ENCODE measurements around the gene HOXA4.

Gene HOXA4

GRCh38 chr7:27129729-27130539 lies 623 bp downstream of the HOXA4 start:
- Histone ChIP-seq H3K4me2 (ENCODE audit: low read depth, low read length, poor library complexity, severe bottlenecking) (peak overlapping the region; percentile 65), H3F3A (ENCODE audit: insufficient read depth) (peaks cover 7% of the 10 kb centered on the region; the same call in 1 of the 2 replicates), H2AFZ (ENCODE audit: low read depth, low read length, severe bottlenecking) (peak overlapping the region; percentile 74), H3K79me2 (ENCODE audit: insufficient read depth, low read length) (no peaks in the 10 kb centered on the region), H4K20me1 (ENCODE audit: low read depth, low read length) (no peaks in the 10 kb centered on the region), H3K4me3 (ENCODE audit: insufficient read depth, low read length, poor library complexity, severe bottlenecking) (peak overlapping the region; percentile 82), H3K9ac (ENCODE audit: low read length) (peak overlapping the region; percentile 84), H3K27ac (ENCODE audit: low read depth, low read length) (peak overlapping the region; percentile 86), H3K36me3 (ENCODE audit: low read length) (no peaks in the 10 kb centered on the region), H3K9me2 (replicated peaks; ENCODE audit: insufficient read depth, low read length) (no peaks in the 10 kb centered on the region), H3K27me3 (ENCODE audit: low read length) (no peaks in the 10 kb centered on the region), H3K9me3 (ENCODE audit: insufficient read depth, low read length) (no peaks in the 10 kb centered on the region)
- TF ChIP-seq CTCF (IDR thresholded peaks at IDR 0.05; ENCODE audit: insufficient read depth, low read length, poor library complexity, severe bottlenecking) (peak; percentile 58), EZH2phosphoT487 (conservative IDR thresholded peaks at IDR 0.05; ENCODE audit: low read length) (no peak)

DNA sequence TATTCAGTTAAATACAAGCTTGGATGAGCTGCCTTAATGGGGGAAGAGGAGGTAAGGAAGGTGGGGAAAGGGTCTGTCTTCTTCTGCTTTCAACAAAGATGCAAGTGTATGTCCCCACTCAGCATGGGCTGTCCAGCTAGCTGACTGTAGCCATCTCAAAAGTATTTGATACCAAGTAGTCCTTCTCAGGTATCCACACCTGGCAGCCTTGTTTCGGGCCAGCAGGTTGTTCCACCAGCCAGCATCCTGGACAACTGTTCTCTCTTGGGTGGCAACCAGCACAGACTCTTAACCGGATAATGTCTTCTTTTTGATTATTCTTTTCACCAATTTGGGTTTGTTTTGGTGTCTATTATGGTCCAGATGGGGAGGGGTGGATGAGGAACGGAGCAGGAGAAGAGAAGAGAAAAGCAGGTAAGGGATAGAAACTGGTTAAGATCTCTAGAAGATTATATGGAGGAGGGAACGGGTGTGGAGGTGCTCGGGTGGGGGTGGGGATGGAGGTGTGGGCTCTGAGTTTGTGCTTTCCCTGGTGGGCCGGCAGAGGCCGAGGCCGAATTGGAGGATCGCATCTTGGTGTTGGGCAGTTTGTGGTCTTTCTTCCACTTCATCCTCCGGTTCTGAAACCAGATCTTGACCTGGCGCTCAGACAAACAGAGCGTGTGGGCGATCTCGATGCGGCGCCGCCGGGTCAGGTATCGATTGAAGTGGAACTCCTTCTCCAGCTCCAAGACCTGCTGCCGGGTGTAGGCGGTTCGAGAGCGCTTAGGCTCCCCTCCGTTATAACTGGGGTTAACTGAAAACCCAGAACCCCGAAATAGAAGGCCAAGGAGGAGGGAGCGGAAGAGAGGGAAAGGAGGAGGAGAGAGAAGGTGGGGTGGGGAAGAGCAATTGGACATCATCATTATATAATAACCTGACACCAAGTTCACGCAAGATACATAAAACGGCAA lies 1.5 kb downstream of the HOXA4 start:
- peak overlapping the region; percentile 65 for H3K4me2 ChIP-seq (ENCODE audit: low read depth, low read length, poor library complexity, severe bottlenecking)
- H2AFZ ChIP-seq (ENCODE audit: low read depth, low read length, severe bottlenecking) = peak overlapping the region; percentile 74
- H3K27ac ChIP-seq (ENCODE audit: low read depth, low read length) = no peak overlapping the region
- H3K4me3 ChIP-seq (ENCODE audit: insufficient read depth, low read length, poor library complexity, severe bottlenecking) = peak overlapping the region; percentile 82
- no peaks in the 10 kb centered on the region for H3K9me2 ChIP-seq (replicated peaks; ENCODE audit: insufficient read depth, low read length)
- H3F3A ChIP-seq (ENCODE audit: insufficient read depth) = peaks cover 7% of the 10 kb centered on the region; the same call in 1 of the 2 replicates
- peak overlapping the region; percentile 84 for H3K9ac ChIP-seq (ENCODE audit: low read length)
- no peaks in the 10 kb centered on the region for H3K9me3 ChIP-seq (ENCODE audit: insufficient read depth, low read length)
- TF ChIP-seq EZH2phosphoT487 (conservative IDR thresholded peaks at IDR 0.05; ENCODE audit: low read length) (no peak), CTCF (IDR thresholded peaks at IDR 0.05; ENCODE audit: insufficient read depth, low read length, poor library complexity, severe bottlenecking) (no peak)
- H4K20me1 ChIP-seq (ENCODE audit: low read depth, low read length) = no peaks in the 10 kb centered on the region
- H3K27me3 ChIP-seq (ENCODE audit: low read length) = no peaks in the 10 kb centered on the region
- H3K79me2 ChIP-seq (ENCODE audit: insufficient read depth, low read length) = no peaks in the 10 kb centered on the region
- H3K36me3 ChIP-seq (ENCODE audit: low read length) = no peaks in the 10 kb centered on the region

DNA sequence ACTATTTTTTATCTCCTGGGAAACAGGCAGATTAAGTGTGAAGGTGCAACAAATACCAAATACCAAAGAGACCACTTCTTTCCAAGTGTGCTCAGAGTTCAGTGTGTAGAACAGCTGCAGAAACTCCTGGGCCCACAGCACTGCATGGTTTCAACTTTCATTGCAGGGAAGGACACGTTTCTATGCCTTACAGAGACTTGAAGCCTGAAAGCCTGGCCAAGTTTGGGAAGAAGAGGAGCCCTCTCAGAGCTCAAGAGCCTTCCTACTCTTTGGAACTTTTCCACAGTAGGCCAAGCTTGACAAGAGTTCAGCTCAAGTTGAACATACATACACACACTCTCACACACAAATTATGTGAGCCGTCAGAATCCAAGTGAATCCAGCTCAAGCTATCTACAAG lies 2.5 kb downstream of the HOXA4 start:
- Histone ChIP-seq H3F3A (ENCODE audit: insufficient read depth) (peaks cover 7% of the 10 kb centered on the region; the same call in 1 of the 2 replicates), H3K9me2 (replicated peaks; ENCODE audit: insufficient read depth, low read length) (no peaks in the 10 kb centered on the region), H3K36me3 (ENCODE audit: low read length) (no peaks in the 10 kb centered on the region), H2AFZ (ENCODE audit: low read depth, low read length, severe bottlenecking) (no peak overlapping the region), H3K79me2 (ENCODE audit: insufficient read depth, low read length) (no peaks in the 10 kb centered on the region), H3K27me3 (ENCODE audit: low read length) (no peaks in the 10 kb centered on the region), H3K9me3 (ENCODE audit: insufficient read depth, low read length) (no peaks in the 10 kb centered on the region), H3K4me3 (ENCODE audit: insufficient read depth, low read length, poor library complexity, severe bottlenecking) (no peak overlapping the region), H3K4me2 (ENCODE audit: low read depth, low read length, poor library complexity, severe bottlenecking) (no peak overlapping the region), H3K27ac (ENCODE audit: low read depth, low read length) (no peak overlapping the region), H3K9ac (ENCODE audit: low read length) (no peak overlapping the region), H4K20me1 (ENCODE audit: low read depth, low read length) (no peaks in the 10 kb centered on the region)
- no peak for TF ChIP-seq CTCF (IDR thresholded peaks at IDR 0.05; ENCODE audit: insufficient read depth, low read length, poor library complexity, severe bottlenecking)
- no peak for TF ChIP-seq EZH2phosphoT487 (conservative IDR thresholded peaks at IDR 0.05; ENCODE audit: low read length)

Measured in SU-DHL-6 (cell line).